Daoy (cell line): ENCODE measurements around the gene ACOT4. TPM values are rescaled to one million over a fixed set of nuclear protein-coding genes. Genes with fewer than 3 reads are reported as not detected.
"Not testable (repeated sequence)": the region's sequence is repeated elsewhere in the genome, so short reads cannot be mapped to it uniquely, and the experiment has no call there.

Experiments used
- DNase-seq: peaks from one replicate; pipeline ENCODE4 v3.0.0-alpha.2; 2015; ENCODE audit warnings: low read depth
- total RNA-seq: library from RNA; depleted of rRNA; stranded (reverse); fragments of >200 nt; shearing (Covaris generic); gene quantifications from 2 replicates; pipeline ENCODE4 v1.2.3, GENCODE V29; 2014; rRNA removed

The ACOT4 gene
- total RNA-seq, 1 experiment from 2014 or later, result 1.1 TPM

DNA sequence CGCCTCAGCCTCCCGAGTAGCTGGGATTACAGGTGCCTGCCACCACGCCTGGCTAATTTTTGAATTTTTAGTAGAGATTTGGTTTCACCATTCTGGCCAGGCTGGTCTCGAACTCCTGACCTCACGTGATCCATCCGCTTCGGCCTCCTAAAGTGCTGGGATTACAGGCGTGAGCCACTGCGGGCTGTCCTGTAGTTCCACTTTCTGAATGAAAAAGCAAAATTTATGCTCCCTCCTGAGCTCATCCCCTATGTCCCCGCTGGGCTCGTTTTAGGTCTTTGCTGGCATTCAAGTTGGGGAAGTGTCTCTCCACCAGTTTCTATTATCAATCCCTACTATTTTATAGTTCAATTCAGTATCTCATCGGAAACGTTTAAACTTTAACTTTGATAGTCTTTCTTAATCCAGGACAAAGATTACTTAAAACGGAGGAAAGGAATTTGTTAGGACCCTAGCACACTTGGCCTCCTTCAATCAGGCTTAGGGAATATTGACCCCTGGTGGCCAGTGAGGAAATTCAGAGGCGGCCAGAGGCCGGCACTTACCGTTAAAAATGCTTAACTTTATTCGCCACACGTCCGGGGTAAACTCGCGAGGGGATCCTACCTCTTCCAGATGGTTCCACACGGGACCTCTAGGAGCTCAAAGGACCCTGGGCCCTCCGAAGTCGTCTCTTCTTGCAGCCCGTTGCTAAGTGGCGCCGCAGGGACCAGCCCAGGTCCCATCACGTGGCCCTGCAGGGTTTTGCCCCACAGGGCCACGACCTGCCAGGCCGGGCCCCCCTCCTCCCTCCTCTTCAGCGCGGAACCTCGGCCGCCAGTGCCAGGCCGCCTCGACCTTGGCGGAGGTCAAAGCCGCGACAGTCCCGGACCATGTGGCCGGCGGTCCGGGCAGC is 41.7 kb downstream of the ACOT4 start:
- DNase-seq, result peak; percentile 69

DNA sequence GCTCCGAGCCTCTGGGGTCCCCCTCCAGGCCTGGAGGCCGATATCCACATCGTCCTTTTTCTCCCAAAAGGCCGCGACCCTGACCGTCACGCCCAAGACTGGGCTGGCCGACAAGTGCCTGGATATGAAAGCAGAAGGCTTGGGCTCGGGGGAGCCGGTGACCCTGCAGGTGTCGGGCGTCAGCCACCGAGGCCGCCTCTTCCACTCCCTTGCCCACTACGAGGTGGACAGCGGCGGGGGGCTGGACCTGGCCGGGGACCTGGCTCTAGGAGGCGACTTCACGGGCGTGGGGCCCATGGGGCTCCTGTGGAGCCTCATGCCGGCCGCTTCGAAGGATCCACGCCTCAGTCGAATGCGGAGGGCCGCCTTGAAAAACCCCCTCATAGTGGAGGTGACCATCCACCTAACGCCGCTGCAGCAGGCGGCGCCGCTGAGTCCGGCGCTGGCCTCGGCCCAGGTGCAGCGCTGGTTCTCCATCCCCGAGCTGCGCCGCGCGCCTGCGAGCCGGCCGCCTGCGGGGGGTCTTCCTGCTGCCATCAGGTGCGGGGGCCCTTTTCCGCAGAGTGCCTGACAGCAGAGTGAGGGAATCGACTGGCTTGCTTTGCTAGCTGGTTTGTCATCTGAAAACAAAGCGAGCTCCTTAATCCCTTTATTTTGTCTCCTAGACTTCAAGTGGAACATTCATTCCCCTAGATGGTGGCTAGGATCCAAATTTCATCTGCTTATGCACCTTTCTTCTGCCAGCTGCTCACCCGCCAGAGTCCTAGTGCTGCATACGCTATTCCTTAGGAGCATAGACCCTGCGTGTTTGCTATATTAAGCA is 42.5 kb downstream of the ACOT4 start:
- DNase-seq, result peak; percentile 29

DNA sequence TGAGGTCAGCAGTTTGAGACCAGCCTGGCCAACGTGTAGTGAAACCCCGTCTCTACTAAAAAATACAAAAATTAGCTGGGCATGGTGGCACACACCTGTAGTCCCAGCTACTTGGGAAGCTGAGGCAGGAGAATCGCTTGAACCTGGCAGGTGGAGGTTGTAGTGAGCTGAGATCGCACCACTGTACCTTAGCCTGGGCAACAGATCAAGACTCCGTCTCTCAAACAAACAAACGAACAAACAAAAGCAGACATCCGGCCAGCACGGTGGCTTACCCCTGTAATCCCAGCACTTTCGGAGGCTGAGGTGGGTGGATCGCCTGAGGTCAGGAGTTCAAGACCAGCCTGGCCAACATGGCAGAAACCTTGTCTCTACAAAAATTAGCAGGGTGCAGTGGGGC is 44.7 kb downstream of the ACOT4 start:
- DNase-seq, result not testable (repeated sequence)

DNA sequence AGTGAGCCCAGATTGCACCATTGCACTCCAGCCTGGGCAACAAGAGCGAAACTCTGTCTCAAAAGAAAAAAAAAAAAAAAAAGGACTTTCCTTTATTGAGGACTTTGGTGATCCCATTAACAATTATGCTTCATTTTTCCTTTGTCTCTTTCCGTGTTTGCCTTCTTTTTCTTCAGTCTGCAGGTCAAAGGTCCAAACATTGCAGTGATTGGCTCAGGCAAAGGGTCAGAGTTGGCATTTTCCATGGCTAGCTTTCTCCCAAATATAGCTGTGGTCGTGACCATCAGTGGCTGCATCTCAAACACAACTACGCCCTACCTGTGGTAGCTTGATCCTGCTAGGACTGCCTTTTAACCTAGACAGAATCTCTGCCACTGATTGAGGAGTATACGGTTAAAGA is 46.2 kb downstream of the ACOT4 start:
- no peak for DNase-seq

DNA sequence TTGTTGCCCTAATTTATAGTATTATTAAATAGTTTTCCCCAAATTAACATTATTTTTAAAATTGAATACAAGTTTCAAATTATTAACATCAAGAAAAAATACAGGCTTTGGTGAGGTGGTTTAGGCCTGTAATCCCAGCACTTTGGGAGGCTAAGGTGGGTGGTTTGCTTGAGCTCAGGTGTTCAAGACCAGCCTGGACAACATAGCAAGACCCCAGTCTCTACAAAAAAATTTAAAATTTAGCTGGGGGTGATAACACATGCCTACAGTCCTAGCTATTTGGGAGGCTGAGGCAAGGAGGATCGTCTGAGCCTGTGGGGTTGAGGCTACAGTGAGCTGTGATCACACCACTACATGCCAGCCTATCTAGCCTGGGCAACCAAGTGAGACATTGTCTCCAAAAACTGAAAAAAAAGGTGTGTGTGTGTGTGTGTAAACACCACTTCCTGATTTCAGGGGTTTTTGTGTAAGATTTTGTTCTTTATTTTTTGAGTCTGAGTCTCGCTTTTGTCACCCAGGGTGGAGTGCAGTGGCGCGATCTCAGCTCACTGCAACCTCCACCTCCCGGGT is 49.2 kb downstream of the ACOT4 start:
- DNase-seq, result no peak

DNA sequence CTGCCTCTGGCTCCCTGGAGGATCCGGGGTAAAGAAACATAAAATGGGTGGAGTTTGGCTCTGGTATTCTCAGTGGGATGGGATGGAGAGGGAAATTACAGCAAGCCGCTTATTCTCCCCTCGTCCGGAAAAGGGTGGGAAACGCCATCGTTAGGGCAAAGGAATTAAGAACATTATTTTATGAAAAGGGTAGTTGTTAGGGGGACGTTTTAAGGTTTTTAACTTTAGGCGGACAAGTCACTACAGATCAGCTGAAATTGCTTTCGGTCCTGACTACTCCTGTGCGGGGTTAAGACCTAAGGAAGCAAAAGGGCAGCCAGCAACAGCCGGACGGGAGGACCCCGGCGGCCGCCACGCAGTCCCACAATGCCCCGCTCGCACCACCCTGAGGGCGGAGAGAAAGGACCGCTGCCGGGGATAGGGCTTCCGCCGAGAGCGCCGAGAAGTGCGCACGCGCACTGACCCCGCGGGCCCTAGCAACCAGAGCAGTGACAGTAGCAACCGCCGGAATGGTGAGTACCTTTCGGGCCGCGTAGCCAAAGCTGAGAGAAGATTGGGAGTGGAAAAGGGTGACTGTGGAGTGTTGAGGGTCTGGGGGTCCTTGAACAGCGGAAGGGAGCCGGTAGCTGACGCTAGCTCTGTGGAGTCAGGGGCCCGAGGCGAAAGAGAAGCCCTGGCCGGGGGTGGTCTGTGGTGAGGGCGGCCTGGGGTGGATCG is 53.0 kb downstream of the ACOT4 start, which contains the start of gene DNAL1:
Gene DNAL1, plus strand, starts transcription at position 456 of the 717 bp plus-strand sequence. Its CDS starts 54 bp downstream, at position 510.
- DNase-seq, result peak; percentile 98

DNA sequence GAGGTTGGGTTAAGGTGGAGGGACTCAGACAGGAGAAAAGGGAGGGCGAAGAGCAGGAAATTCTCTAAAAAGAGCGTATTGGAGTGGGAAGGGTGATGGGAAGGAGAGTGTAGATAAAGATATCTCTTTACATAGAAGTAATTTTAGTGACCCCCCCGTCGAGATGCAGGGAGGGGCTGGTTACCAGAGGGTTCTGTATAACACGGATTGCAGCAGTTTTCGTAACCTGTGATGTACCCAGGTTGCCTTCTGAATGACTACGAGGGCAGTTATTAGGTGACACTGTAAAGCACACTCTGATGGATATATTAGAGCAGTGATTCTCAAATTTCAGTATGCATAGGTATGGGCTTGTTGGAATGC is 53.6 kb downstream of the ACOT4 start:
- no peak for DNase-seq

Other genes starting within 250 kb of the ACOT4 start
- gene NUMB, start 133.3 kb upstream of the ACOT4 start, total RNA-seq, result 12.9 and 15.2 TPM in 2 replicates
- 10.6 and 16.1 TPM in 2 replicates for gene RIOX1, start 100.9 kb upstream of the ACOT4 start, total RNA-seq
- 2.6 and 5.1 TPM in 2 replicates for gene ACOT1, start 54.7 kb upstream of the ACOT4 start, total RNA-seq
- 0.11 TPM in 1 of 2 replicates, not detected in the other for gene HEATR4, start 32.9 kb upstream of the ACOT4 start, total RNA-seq
- 32.2 and 46.4 TPM in 2 replicates for gene ACOT2, start 22.7 kb upstream of the ACOT4 start, total RNA-seq
- not detected in 2 replicates for gene ACOT6, start 20.6 kb downstream of the ACOT4 start, total RNA-seq
- 13.3 and 40.2 TPM in 2 replicates for gene DNAL1, start 53.1 kb downstream of the ACOT4 start, total RNA-seq
- 20.2 and 22.4 TPM in 2 replicates for gene PNMA1, start 122.5 kb downstream of the ACOT4 start, total RNA-seq